OCI-LY1 (cell line): ENCODE results near the gene POLD2.

ENCODE experiments used
- CTCF ChIP-seq: fragments of 200-600 bp; sonication (generic), shearing (Covaris generic); IDR thresholded peaks from 2 replicates; pipeline ENCODE4 v1.5.1; 2017; ENCODE audit warnings: mild to moderate bottlenecking, antibody characterized with exemption, low read length, moderate library complexity, mixed read lengths
- EZH2 ChIP-seq: fragments of 200-600 bp; sonication (generic), shearing (Covaris generic); IDR thresholded peaks from 2 replicates; pipeline ENCODE4 v1.8.0; 2017; ENCODE audit warnings: borderline replicate concordance, mixed run types, mild to moderate bottlenecking, antibody characterized with exemption, low read length, moderate library complexity, mixed read lengths

- TF ChIP-seq CTCF: no peak
- TF ChIP-seq EZH2: no peak
Measured at GRCh38 chr7:44075296-44076075, 47.9 kb downstream of the POLD2 start.
